Uterus (tissue), 2 donors: ENCODE results near the gene CDC73.

Source experiments
- CTCF ChIP-seq, 4 experiments: fragments of 200-600 bp in 2 of 4; fragments of 450-650 bp in 2 of 4; sonication (generic) in 2 of 4; IDR thresholded peaks; one replicate each; pipeline ENCODE4 v1.5.1; 2016 to 2019; ENCODE audit warnings: antibody characterized with exemption in 4 of 4, mild to moderate bottlenecking in 2 of 4, moderate library complexity in 1 of 4
- POLR2A ChIP-seq, 2 donors: fragments of 450-650 bp; IDR thresholded peaks; one replicate each; pipeline ENCODE4 v1.6.1; 2016; ENCODE audit warnings: antibody characterized with exemption in 2 of 2, mild to moderate bottlenecking in 1 of 2, moderate library complexity in 1 of 2

GRCh38 chr1:193131266-193131860 lies 9.5 kb downstream of the CDC73 start:
- TF ChIP-seq CTCF (IDR thresholded peaks at IDR 0.05) (no peak), POLR2A (IDR thresholded peaks at IDR 0.05) (no peak)
